KG1 (cell line): ENCODE results near the gene MAPRE2.

ENCODE experiments used
- DNase-seq: peaks from one replicate; lab custom pipeline; 2025; lab: John Stamatoyannopoulos, UW

MAPRE2 gene

GRCh38 chr18:35038029-35038428 lies 3.2 kb upstream of the MAPRE2 start:
- no peak for DNase-seq

- peak; percentile 45 for DNase-seq
Measured at GRCh38 chr18:35038881-35039491, 2.2 kb upstream of the MAPRE2 start.

- DNase-seq = no peak
Measured at GRCh38 chr18:35040638-35040987, 600 bp upstream of the MAPRE2 start.

DNA sequence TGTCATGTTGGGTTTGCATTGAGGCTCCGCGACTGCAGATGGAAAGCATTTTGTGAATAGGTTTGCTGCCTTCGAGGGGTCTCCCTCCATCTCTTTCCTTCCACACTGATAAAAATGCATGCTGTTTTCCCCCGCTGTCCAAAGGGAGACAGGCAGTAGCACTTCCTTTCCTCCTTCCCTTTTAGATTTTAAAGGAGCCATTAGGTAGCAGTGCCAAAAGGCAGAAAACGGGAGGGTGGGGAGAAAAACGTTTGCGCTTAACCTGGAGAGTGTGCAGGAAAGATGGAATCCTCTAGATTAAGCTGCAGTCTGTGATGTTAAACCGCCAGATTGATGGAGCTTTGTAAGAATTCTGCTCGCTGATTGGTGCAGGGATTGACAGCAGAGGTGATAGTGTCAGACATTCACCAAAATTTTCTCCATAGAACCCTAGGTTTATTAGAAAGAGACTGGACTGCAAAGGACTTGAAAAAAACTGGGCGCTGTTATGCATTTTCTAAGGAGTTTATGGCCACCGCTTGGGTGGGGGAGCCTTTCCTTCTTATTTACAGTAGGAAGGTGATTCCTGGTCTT lies 688 bp downstream of the MAPRE2 start:
- DNase-seq = no peak

DNA sequence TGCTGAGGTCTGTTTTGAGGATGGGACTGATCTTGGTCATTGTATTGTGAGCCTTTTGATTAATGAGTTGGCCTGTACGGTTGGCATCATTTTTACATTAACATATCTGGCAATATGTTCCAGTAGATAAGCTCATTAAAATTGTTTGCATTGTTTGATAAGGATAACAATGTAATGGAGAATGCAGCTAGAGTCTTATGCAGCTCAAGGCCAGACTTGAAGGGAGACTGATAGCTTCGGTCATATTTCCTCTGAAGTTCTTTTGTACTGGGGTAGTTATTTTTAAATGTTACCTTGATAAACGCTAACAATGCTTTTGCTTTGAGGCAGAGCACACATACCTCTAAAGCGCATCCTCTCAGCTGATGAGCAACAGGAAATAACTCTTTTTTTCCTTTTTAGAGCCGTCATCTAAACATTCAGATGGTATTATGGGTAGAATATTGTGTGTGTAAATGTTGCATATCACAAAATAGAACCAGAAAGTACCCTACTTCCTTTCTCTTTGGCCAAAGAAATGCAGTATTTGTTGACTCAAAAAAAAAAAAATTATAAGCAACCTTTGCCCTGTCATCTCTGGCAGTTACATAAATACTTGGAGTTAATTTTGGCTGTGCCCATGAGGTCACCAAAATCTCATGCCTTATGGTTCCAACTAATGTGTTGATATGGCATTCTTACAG lies 1.3 kb downstream of the MAPRE2 start:
- no peak for DNase-seq

GRCh38 chr18:35043207-35043606 lies 2.0 kb downstream of the MAPRE2 start:
- DNase-seq = no peak

GRCh38 chr18:35045121-35045520 lies 3.9 kb downstream of the MAPRE2 start:
- DNase-seq = no peak

GRCh38 chr18:35045806-35046205 lies 4.6 kb downstream of the MAPRE2 start:
- DNase-seq = no peak

GRCh38 chr18:35047697-35048292 lies 6.6 kb downstream of the MAPRE2 start:
- no peak for DNase-seq

GRCh38 chr18:35049111-35050027 lies 8.2 kb downstream of the MAPRE2 start:
- no peak for DNase-seq

DNA sequence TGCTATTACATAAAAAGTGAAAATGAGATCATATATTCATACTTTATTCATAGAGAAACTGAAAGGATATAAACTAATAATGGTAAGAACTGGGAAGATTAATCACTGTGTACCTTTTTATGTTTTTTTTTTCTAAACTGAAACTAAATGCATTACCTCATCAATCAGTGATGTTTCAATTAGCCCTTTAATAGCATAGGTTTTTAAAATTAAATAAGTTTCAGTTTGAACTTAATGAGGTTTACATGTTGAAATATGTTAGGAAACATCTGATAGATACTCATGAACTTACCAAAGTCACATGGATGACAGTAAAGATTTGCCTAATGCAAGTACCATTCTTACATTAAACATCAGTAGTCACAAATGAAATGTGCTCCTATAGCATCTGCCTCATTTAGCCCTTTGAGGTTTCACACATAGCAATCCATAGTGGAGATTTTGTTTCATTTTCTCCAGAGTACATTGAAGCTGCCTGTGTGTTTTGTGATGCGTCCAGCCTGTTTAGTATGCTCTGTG lies 8.9 kb downstream of the MAPRE2 start:
- DNase-seq = no peak

DNA sequence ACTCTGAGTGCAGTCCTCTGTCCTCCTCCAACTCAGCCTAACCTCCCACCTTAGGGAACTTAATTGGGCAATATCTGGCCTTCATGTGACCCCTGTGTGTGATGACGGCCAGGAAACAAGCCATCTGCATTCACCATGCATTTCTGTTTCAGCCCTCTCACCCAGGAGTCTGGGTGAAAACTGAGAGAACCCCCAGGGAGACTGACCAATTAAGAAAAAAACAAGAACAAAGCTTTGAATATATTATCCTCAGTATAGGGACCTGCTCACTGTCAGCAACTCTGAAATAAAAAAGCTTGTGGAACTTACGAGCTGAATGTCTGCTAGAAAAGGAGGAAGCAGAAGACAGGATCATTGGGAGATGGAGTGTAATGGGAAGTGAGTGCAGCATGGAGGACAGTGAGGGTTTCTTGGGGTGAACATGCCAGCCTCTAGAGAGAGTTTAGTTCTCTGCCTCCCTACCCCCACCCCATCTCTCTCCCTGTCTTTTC lies 9.5 kb downstream of the MAPRE2 start:
- DNase-seq = no peak

GRCh38 chr18:35051641-35052377 lies 10.6 kb downstream of the MAPRE2 start:
- no peak for DNase-seq

DNA sequence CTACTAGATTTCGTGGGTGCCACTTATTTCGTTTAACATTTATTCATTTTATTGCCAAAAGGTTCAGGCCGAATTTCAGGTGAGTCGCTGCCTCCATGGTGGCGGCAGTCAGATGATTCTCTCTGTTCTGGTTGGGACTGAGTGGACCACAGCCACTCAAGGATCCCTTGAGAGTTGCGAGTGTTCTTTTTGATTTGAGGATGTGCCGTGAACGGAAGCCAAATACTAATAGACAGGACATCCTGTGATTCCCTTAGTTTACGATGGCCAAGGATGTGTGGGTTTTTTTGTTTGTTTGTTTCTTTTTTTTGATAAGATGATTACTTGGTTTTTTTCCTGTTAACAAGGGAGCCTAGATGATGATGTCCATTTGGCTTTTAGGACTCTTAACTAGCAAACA lies 13.2 kb downstream of the MAPRE2 start:
- no peak for DNase-seq

- no peak for DNase-seq
Measured at GRCh38 chr18:35055105-35055504, 13.9 kb downstream of the MAPRE2 start.

DNA sequence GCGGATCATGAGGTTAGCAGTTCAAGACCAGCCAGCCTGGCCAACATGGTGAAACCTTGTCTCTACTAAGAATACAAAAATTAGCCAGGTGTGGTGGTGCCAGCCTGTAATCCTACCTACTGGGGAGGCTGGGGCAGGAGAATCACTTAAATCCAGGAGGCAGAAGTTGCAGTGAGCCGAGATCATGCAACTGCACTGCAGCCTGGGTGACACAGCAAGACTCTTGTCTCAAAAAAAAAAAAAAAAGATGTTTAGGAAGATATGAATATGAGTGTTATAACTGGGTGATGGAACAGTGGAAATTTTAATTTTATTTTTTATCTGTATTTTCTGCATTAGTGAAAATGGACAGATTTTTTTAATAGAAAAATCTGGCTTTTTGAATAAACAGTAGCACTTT lies 14.5 kb downstream of the MAPRE2 start:
- no peak for DNase-seq

DNA sequence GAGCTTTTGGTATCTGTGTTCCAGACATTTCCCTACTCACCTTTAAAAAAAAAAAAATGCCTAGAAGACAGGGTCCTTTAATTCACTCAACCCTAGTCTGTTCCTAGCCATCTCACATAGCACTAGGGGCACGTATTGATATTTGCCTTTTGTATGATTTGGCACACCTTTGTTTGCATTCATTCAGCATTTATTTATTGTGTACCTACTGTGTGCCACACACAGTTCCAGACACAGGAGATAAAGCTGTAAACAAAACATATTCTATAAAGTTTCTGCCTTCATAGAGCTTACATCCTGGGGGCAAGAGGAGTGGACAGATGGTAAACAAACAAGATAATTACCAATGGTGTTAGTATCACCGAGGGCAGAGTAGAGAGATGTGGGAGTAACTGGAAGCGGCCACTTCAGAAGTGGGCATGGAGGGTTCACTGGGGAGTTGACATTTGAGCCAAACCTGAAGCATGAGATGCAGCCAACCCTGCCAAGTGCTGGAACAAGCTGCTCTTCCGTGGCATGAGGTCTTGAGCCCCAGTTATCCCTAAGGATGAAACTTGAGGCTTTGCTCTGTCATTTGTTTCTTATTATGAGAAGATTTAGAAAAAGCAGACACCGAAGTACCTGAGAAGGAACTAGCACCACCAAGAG lies 18.2 kb downstream of the MAPRE2 start:
- no peak for DNase-seq

DNA sequence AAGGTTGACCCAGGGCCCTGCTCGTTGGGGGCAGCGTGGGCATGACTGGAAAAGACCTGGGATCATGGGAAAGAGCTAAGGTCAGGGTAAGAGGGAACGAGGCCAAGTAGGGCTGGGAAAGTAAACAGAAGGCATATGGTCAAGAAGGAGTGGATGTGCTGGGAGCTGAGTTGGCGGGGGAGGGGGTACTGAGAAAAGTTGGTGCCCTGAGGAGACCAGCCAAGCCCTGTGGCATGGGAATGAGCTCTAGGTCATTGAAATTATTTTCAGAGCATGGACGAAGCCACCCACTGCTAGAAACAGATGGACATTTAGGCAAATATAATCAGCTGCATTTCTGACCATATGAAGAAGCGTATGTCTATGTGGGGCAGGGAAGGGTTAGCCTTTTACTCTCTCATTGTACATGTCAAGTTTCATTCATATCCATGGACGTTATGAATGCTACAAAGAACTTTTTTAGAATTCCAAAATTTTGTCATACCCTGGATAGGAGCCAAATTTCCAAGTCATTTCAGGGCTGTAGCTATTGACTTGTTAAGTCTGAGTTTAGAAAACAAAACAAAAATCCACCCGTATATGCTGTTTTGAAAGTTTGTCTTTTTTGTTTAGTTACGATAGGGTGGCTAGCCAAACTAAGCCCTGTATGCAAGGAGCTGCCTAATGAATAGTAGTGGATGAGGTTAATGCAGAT lies 19.1 kb downstream of the MAPRE2 start:
- DNase-seq = no peak

GRCh38 chr18:35061336-35061735 lies 20.1 kb downstream of the MAPRE2 start:
- DNase-seq = no peak

DNA sequence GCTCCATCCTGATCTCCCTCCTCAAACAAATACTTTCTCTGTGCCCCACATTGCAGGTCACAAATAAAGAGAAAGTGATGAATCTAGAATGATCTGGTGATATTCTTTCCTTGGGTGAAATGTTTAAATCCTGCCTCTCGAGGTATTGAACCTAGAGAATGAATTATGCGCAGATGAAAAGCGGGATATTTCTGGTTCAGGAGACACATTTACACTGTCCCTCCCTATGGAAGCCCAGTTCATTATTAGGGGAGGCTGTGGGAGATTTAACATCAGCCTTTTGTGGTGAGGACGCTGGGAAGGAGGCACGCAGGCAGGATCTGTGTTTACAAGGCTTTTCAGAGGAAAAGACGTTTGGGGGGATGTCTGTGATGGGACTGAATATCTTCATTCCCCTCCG lies 20.6 kb downstream of the MAPRE2 start:
- DNase-seq = no peak
